Measurements from ENCODE around the gene PSME4. TPM values are rescaled to one million over a fixed set of nuclear protein-coding genes. Genes with fewer than 3 reads are reported as not detected.

PSME4 gene
- total and polyA plus RNA-seq, 2 of the 13 experiments (the other 11 are each of a cell fraction or from before 2014, with no cell fraction given), result 52.1 to 77.8 TPM

GRCh38 chr2:53970724-53971602 lies at the start of gene PSME4 (continued):
- TF ChIP-seq E2F2 (CRISPR knock-in tag; IDR thresholded peaks at IDR 0.05; ENCODE audit: borderline replicate concordance) (peak; percentile 64; the same call in 1 of the 2 replicates), HMGXB4 (CRISPR knock-in tag; IDR thresholded peaks at IDR 0.05; ENCODE audit: borderline replicate concordance in 1 of 2, low read depth in 1 of 2) (peak; percentile 44 to 78; a peak in 3 of 4 replicates), ZNF253 (CRISPR knock-in tag; IDR thresholded peaks at IDR 0.05; ENCODE audit: borderline replicate concordance) (peak; percentile 93; the same call in 1 of the 2 replicates), ZNF552 (CRISPR knock-in tag; IDR thresholded peaks at IDR 0.05; ENCODE audit: borderline replicate concordance) (no peak), DPF2 (CRISPR knock-in tag; IDR thresholded peaks at IDR 0.05; ENCODE audit: borderline replicate concordance, low read depth) (no peak), ETV6 (CRISPR knock-in tag; conservative IDR thresholded peaks at IDR 0.05) (peak; percentile 24; the same call in 1 of the 2 replicates), ZNF382 (CRISPR knock-in tag; IDR thresholded peaks at IDR 0.05; ENCODE audit: borderline replicate concordance) (no peak), JUNB (CRISPR knock-in tag; IDR thresholded peaks at IDR 0.05; ENCODE audit: borderline replicate concordance) (no peak), ZNF432 (CRISPR knock-in tag; IDR thresholded peaks at IDR 0.05; ENCODE audit: borderline replicate concordance) (no peak), RXRB (CRISPR knock-in tag; IDR thresholded peaks at IDR 0.05; ENCODE audit: borderline replicate concordance) (peak; percentile 54), SKI (IDR thresholded peaks at IDR 0.05; ENCODE audit: partially characterized antibody) (peak; percentile 68), FUBP1 (CRISPR knock-in tag; IDR thresholded peaks at IDR 0.05; ENCODE audit: borderline replicate concordance) (no peak), ATM (IDR thresholded peaks at IDR 0.05; ENCODE audit: borderline replicate concordance) (no peak), ZEB1 (IDR thresholded peaks at IDR 0.05; ENCODE audit: insufficient replicate concordance, low read depth) (no peak)
- TF ChIP-seq, protein P1, sequence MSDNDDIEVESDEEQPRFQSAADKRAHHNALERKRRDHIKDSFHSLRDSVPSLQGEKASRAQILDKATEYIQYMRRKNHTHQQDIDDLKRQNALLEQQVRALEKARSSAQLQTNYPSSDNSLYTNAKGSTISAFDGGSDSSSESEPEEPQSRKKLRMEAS (IDR thresholded peaks at IDR 0.05), result peak; percentile 98
- TF ChIP-seq, protein P2, sequence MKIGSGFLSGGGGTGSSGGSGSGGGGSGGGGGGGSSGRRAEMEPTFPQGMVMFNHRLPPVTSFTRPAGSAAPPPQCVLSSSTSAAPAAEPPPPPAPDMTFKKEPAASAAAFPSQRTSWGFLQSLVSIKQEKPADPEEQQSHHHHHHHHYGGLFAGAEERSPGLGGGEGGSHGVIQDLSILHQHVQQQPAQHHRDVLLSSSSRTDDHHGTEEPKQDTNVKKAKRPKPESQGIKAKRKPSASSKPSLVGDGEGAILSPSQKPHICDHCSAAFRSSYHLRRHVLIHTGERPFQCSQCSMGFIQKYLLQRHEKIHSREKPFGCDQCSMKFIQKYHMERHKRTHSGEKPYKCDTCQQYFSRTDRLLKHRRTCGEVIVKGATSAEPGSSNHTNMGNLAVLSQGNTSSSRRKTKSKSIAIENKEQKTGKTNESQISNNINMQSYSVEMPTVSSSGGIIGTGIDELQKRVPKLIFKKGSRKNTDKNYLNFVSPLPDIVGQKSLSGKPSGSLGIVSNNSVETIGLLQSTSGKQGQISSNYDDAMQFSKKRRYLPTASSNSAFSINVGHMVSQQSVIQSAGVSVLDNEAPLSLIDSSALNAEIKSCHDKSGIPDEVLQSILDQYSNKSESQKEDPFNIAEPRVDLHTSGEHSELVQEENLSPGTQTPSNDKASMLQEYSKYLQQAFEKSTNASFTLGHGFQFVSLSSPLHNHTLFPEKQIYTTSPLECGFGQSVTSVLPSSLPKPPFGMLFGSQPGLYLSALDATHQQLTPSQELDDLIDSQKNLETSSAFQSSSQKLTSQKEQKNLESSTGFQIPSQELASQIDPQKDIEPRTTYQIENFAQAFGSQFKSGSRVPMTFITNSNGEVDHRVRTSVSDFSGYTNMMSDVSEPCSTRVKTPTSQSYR (CRISPR knock-in tag; IDR thresholded peaks at IDR 0.05; ENCODE audit: borderline replicate concordance), result peak; percentile 63; the same call in 1 of the 2 replicates
- TF ChIP-seq, protein P3, sequence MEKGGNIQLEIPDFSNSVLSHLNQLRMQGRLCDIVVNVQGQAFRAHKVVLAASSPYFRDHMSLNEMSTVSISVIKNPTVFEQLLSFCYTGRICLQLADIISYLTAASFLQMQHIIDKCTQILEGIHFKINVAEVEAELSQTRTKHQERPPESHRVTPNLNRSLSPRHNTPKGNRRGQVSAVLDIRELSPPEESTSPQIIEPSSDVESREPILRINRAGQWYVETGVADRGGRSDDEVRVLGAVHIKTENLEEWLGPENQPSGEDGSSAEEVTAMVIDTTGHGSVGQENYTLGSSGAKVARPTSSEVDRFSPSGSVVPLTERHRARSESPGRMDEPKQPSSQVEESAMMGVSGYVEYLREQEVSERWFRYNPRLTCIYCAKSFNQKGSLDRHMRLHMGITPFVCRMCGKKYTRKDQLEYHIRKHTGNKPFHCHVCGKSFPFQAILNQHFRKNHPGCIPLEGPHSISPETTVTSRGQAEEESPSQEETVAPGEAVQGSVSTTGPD (CRISPR knock-in tag; IDR thresholded peaks at IDR 0.05), result no peak

Data from HepG2 (cell line).